HCT116 (cell line): ENCODE data around the gene IRF2.

Experiments
- CBX3 ChIP-seq: IDR thresholded peaks from 2 replicates; pipeline ENCODE4 v1.6.1; 2012; ENCODE audit warnings: low read depth
- EGR1 ChIP-seq: IDR thresholded peaks from 2 replicates; pipeline ENCODE4 v1.6.1; 2012; ENCODE audit warnings: low read depth
- EZH2 ChIP-seq: fragments of 200-600 bp; sonication (generic); IDR thresholded peaks from 2 replicates; pipeline ENCODE4 v1.6.1; 2017; ENCODE audit warnings: antibody characterized with exemption, mixed run types
- EZH2phosphoT487 ChIP-seq: fragments of 200-600 bp; IDR thresholded peaks from 2 replicates; pipeline ENCODE4 v1.6.1; 2018; ENCODE audit warnings: antibody characterized with exemption, borderline replicate concordance
- JUND ChIP-seq: IDR thresholded peaks from 2 replicates; pipeline ENCODE4 v1.6.1; 2012
- POLR2A ChIP-seq: IDR thresholded peaks from 2 replicates; pipeline ENCODE4 v1.7.0; 2011; ENCODE audit warnings: borderline replicate concordance; ENCODE audit not compliant: insufficient read depth, insufficient read length; ENCODE audit errors: extremely low read depth
- POLR2AphosphoS5 ChIP-seq: IDR thresholded peaks from 2 replicates; pipeline ENCODE4 v1.6.1; 2011; ENCODE audit warnings: mild to moderate bottlenecking, low read depth, low read length, moderate library complexity
- RAD21 ChIP-seq: IDR thresholded peaks from 2 replicates; pipeline ENCODE4 v1.6.1; 2012; ENCODE audit warnings: low read depth, mild to moderate bottlenecking
- ZNF274 ChIP-seq: fragments of 200-500 bp; sonication (Bioruptor generic); IDR thresholded peaks from 2 replicates; pipeline ENCODE4 v1.6.1; 2014; ENCODE audit warnings: mild to moderate bottlenecking, low read depth, low read length, inconsistent platforms
- TF ChIP-seq, protein P1 (sequence below), 3 experiments: fragments of 200-600 bp in 1 of 3; sonication (generic) in 1 of 3; IDR thresholded peaks in 2 of 3; conservative IDR thresholded peaks in 1 of 3; 2 replicates each; pipeline ENCODE4 v1.5.1; 2012 to 2017; ENCODE audit warnings: low read depth in 2 of 3, low read length in 2 of 3, antibody characterized with exemption in 1 of 3, borderline replicate concordance in 1 of 3, control low read depth in 1 of 3, mild to moderate bottlenecking in 1 of 3, mixed read lengths in 1 of 3, mixed run types in 1 of 3, moderate library complexity in 1 of 3; ENCODE audit not compliant: insufficient read depth in 1 of 3
- TF ChIP-seq, protein P2 (sequence below): IDR thresholded peaks from 2 replicates; pipeline ENCODE4 v1.6.1; 2012

GRCh38 chr4:184416913-184417734 is 57.2 kb downstream of the IRF2 start:
- TF ChIP-seq, protein P1, sequence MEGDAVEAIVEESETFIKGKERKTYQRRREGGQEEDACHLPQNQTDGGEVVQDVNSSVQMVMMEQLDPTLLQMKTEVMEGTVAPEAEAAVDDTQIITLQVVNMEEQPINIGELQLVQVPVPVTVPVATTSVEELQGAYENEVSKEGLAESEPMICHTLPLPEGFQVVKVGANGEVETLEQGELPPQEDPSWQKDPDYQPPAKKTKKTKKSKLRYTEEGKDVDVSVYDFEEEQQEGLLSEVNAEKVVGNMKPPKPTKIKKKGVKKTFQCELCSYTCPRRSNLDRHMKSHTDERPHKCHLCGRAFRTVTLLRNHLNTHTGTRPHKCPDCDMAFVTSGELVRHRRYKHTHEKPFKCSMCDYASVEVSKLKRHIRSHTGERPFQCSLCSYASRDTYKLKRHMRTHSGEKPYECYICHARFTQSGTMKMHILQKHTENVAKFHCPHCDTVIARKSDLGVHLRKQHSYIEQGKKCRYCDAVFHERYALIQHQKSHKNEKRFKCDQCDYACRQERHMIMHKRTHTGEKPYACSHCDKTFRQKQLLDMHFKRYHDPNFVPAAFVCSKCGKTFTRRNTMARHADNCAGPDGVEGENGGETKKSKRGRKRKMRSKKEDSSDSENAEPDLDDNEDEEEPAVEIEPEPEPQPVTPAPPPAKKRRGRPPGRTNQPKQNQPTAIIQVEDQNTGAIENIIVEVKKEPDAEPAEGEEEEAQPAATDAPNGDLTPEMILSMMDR (IDR thresholded peaks at IDR 0.05 in 2 of 3, conservative IDR thresholded peaks at IDR 0.05 in 1 of 3; ENCODE audit: borderline replicate concordance in 1 of 3, insufficient read depth in 1 of 3, low read depth in 2 of 3, low read length in 2 of 3) = no peak
- TF ChIP-seq POLR2A (no peak), JUND (no peak), CBX3 (no peak), EGR1 (no peak), EZH2phosphoT487 (no peak), RAD21 (no peak), ZNF274 (no peak), EZH2 (no peak), POLR2AphosphoS5 (no peak)
- TF ChIP-seq, protein P2, sequence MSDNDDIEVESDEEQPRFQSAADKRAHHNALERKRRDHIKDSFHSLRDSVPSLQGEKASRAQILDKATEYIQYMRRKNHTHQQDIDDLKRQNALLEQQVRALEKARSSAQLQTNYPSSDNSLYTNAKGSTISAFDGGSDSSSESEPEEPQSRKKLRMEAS = no peak
